Lung (tissue), 12 donors: ENCODE data around the gene DAB1. TPM values are rescaled to one million over a fixed set of nuclear protein-coding genes. Genes with fewer than 3 reads are reported as not detected.

Source experiments
- ATAC-seq: fragments of 200-7000 bp; cut with Tn5 transposase; one replicate; pipeline ENCODE4 v1.9.1; 2020; ENCODE audit warnings: moderate number of reproducible peaks; ENCODE audit not compliant: insufficient read depth, low FRiP score
- DNase-seq, 3 donors: peaks; one replicate each; pipeline ENCODE4 v3.0.0-alpha.2; 2013 to 2017
- H3K27ac ChIP-seq, 2 donors: one replicate each; pipeline ENCODE4 v1.5.1; 2013; ENCODE audit warnings: mild to moderate bottlenecking in 2 of 2, moderate library complexity in 2 of 2, control low read depth in 1 of 2, inconsistent platforms in 1 of 2, low read depth in 1 of 2, low read length in 1 of 2
- H3K27me3 ChIP-seq, 3 donors: one replicate each; pipeline ENCODE4 v1.5.1; 2013; ENCODE audit warnings: low read length in 2 of 3; ENCODE audit not compliant: control insufficient read depth in 3 of 3, insufficient read depth in 3 of 3
- H3K36me3 ChIP-seq, 4 donors: one replicate each; pipeline ENCODE4 v1.5.1; 2013; ENCODE audit warnings: low read length in 4 of 4, mild to moderate bottlenecking in 1 of 4, moderate library complexity in 1 of 4; ENCODE audit not compliant: control insufficient read depth in 4 of 4, insufficient read depth in 4 of 4
- H3K4me1 ChIP-seq, 5 donors: one replicate each; pipeline ENCODE4 v1.5.1; 2013; ENCODE audit warnings: low read length in 5 of 5, mild to moderate bottlenecking in 2 of 5, moderate library complexity in 1 of 5; ENCODE audit not compliant: control insufficient read depth in 5 of 5, insufficient read depth in 5 of 5
- H3K4me3 ChIP-seq: one replicate; pipeline ENCODE4 v1.5.1; 2013; ENCODE audit warnings: mild to moderate bottlenecking, control low read depth, moderate library complexity
- H3K9ac ChIP-seq, 2 donors: one replicate each; pipeline ENCODE4 v1.5.1; 2013; ENCODE audit warnings: low read length in 2 of 2, control low read depth in 1 of 2; ENCODE audit not compliant: insufficient read depth in 1 of 2
- H3K9me3 ChIP-seq, 4 donors: one replicate each; pipeline ENCODE4 v1.5.1; 2013; ENCODE audit warnings: low read length in 3 of 4, mild to moderate bottlenecking in 1 of 4, moderate library complexity in 1 of 4; ENCODE audit not compliant: control insufficient read depth in 4 of 4, insufficient read depth in 3 of 4
- CTCF ChIP-seq: IDR thresholded peaks from 2 replicates; pipeline ENCODE4 v1.5.1; 2012; ENCODE audit warnings: mild to moderate bottlenecking; ENCODE audit errors: control extremely low read depth, extremely low read depth
- WGBS, 2 donors: extraction: QIAGEN DNeasy Blood & Tissue Kit; methylation state at CpG; one replicate each; pipeline ENCODE4 v1.1.7; 2013; 5-methylcytosine and 5-hydroxymethylcytosine counted together
- polyA plus RNA-seq, 2 donors: library from polyadenylated mRNA; stranded (reverse); fragments of 200-250 nt; gene quantifications; one replicate each; pipeline ENCODE4 v1.2.1, GENCODE V29; 2013
- total RNA-seq, 2 donors: library from RNA; depleted of rRNA in 1 of 2; stranded (reverse); fragments of >200 nt in 1 of 2; gene quantifications; one replicate each; pipeline ENCODE4 v1.2.1, GENCODE V29; 2014 to 2021
- donor health status: control.
- donor health status: control.
- donor health status: Bipolar disorder and iron deficiency.
- donor health status: healthy.
- donor health status: DM: yes; HTN: yes; CAD: no.

The DAB1 gene
- total and polyA plus RNA-seq, 4 donors: 0.06 to 0.77 (median 0.10) TPM

- TF ChIP-seq CTCF: no peak
- Histone ChIP-seq H3K27me3 (no peaks in the 10 kb centered on the region), H3K27ac (no peak overlapping the region), H3K9ac (no peak overlapping the region), H3K4me1 (no peaks in the 10 kb centered on the region), H3K9me3 (no peaks in the 10 kb centered on the region), H3K4me3 (no peak overlapping the region), H3K36me3 (no peaks in the 10 kb centered on the region)
- WGBS, 2 donors: 74 to 76% methylated on average over 2 of the region's 2 CpGs
- no peak for ATAC-seq
- DNase-seq: no peak
Observed at GRCh38 chr1:56986397-56986796, 437.5 kb downstream of the DAB1 start.

- H3K27ac ChIP-seq: no peak overlapping the region
- no peak overlapping the region for H3K9ac ChIP-seq
- ATAC-seq: no peak
- WGBS, 2 donors: 85 to 89% methylated on average over 2 of the region's 2 CpGs
- H3K9me3 ChIP-seq: no peaks in the 10 kb centered on the region
- TF ChIP-seq CTCF: no peak
- no peak for DNase-seq
- no peaks in the 10 kb centered on the region for H3K4me1 ChIP-seq
- H3K27me3 ChIP-seq: no peaks in the 10 kb centered on the region
- no peaks in the 10 kb centered on the region for H3K36me3 ChIP-seq
- H3K4me3 ChIP-seq: no peak overlapping the region
Observed at GRCh38 chr1:56985857-56986256, 438.0 kb downstream of the DAB1 start.

- H3K27ac ChIP-seq: no peak overlapping the region
- H3K9me3 ChIP-seq: no peaks in the 10 kb centered on the region
- no peak overlapping the region for H3K4me3 ChIP-seq
- H3K36me3 ChIP-seq: no peaks in the 10 kb centered on the region
- no peak for TF ChIP-seq CTCF
- no peak for ATAC-seq
- H3K27me3 ChIP-seq: no peaks in the 10 kb centered on the region
- WGBS, 2 donors: 67 to 82% methylated on average over 6 of the region's 6 CpGs
- H3K9ac ChIP-seq: no peak overlapping the region
- H3K4me1 ChIP-seq: no peaks in the 10 kb centered on the region
- DNase-seq: no peak
Observed at GRCh38 chr1:56983484-56983883, 440.4 kb downstream of the DAB1 start.
